GM20431 (cell line): ENCODE results near the gene UNC13D.

Source experiments
- in situ Hi-C: fragments of 300-500 bp; cut with MseI, MboI; formaldehyde crosslinking; loops from one replicate; pipeline ENCODE4 v1.15.0; 2020; ENCODE audit warnings: low sequenced_read_pairs; ENCODE audit not compliant: unreplicated experiment

The UNC13D gene

DNA sequence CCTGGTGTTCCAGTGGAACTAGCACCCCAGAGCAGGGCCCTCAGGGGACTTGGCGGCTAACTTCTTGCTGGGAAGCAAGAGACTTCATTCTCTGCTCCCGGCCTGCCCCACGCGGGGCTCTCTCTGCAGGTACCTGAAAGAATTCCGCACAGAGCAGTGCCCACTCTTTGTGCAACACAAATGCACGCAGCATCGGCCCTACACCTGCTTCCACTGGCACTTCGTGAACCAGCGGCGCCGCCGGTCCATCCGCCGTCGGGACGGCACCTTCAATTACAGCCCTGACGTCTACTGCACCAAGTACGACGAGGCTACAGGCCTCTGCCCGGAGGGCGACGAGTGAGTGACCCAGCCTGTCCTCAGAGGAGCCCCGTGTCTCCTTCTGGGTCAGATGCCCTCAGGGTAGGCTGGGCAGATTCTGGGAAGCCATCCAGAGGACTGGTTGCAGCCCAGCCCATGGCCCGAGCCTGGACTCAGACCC lies 34.5 kb downstream of the UNC13D start:
- in situ Hi-C loops, result no loop called here

DNA sequence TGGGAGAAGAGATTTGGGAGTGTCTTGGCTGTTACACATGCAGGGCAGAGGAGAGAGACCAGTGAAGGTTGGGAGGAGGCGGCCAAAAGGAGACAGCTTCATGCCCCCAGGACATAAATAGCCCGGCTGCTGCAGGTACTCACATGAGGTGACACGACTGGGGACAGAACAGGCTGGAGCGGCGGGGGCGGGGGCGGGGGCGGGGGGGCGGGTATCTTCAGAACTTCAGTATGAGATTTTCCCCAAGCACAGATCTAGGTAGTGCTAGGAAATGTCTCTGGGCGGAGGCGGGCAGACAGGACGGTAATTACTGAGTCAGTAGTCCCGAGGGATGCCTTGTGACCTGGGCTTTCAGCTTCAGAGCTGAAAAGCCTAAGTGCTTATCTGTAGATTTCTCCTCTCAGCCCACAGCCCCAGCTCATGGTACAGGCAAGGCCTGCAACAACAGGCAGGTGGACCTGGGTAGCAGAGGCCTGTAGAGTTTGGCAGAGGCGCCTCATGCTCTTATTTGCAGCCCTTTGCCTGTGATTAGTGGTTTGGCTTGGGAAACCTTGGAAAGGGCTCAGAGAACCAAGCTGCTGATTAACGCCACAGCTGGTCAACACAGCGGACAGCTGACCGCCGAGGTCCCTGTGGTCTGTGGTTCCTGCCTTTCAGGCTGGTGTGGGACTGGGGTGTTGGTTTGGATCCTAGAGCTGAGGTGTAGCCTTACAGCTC lies 35.1 kb downstream of the UNC13D start:
- in situ Hi-C loops, result no loop called here

DNA sequence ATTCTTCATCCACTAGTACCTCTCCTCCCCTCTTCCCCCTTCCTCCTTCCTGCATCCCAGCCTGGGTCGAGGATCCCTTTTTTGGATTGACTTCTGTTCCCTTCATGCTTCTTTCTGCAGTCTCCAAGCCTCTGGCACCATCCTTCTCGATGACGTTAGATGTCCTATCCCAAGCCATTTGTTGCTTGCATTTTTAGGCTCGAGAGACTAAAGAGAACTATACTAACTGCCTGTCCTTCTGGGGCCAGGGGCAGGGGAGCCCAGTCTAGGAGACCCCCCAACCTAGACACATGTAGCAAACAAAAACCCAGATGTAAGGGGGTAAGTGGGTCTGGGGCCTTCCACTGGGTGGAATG lies 35.7 kb downstream of the UNC13D start:
- in situ Hi-C loops, result no loop called here

DNA sequence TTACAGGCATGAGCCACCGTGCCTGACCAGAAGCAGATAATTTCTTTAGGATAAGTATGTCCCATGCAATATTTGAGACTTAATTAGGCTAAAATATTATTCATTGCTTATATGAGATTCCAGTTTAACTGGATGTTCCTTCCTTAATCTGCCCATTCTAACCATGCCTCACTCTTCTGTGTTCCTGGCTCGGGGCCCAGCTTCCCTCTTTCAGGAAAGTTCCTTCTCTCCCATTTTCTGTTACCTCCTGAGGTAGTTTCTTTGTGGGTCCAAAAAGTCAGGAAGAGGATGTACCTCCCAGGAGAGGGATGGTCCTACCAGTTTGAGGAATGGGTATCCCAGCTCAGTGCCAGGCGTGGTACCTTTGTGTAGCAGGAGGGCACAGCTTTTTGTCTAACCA lies 36.3 kb downstream of the UNC13D start:
- in situ Hi-C loops, result no loop called here

DNA sequence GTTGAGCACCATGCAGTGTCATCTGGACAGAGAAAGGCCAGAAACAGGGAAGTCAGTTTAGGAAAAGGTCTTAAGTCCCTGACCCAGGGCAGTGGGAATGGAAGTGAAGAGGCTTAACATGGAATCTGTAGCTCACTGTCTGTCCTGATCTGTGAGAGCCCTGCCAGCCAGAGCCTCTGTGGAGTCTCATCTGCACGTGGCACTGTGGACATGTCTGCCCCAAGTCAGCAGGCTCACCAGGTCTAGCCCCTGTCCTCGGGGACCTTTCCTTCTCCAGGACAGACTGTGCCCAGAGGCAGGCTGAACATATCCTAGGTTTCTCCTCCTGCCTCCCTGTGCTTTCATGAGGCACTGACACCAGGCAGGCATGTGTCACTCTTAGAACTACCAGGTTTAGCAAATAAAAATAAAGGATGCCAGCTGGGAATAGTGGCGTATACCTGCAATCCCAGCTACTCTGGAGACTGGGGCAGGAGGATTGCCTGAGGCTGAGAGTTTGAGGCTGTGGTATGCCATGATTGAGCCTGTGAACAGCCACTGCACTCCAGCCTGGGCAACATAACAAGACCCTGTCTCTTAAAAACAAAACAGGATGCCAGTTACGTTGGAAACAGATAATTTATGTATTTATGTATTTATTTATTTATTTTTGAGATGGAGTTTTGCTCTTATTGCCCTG lies 37.2 kb downstream of the UNC13D start:
- in situ Hi-C loops, result no loop called here

DNA sequence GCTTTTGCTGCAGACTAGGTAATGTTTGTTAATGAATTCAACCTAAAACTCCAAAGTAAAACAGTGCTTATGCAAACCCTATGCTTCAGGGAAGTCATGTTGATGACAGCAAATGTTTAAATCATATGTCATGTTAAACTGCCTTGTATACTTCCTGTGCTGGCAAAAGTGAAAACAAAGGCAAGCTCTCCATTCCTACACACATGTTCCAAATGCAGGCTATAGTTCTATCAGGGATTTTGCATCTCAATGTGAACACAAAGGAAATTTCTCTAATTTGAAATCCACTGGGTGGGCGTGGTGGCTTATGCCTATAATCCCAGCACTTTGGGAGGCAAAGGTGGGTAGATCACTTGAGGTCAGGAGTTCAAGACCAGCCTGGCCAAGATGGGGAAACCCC lies 40.3 kb downstream of the UNC13D start:
- in situ Hi-C loops, result no loop called here

DNA sequence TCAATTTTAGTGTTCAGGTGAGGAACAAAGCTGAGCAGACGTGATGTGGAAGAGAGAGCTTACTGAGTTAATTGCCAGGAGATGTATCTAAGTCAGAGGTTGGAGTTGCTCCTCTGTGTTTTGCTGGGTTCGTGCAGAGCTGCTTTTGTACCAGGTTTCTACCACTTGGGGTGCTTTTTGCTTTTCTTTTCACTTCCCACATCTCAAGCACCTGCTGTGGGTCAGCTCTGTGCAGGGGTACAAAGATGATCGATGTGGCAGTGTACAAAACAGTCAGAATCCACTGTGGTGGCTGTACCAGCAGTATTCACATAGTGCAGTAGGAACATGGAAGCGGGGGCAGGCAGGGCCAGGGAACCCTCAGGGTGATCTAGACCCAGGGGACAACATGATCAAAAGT lies 44.8 kb downstream of the UNC13D start:
- in situ Hi-C loops, result no loop called here

DNA sequence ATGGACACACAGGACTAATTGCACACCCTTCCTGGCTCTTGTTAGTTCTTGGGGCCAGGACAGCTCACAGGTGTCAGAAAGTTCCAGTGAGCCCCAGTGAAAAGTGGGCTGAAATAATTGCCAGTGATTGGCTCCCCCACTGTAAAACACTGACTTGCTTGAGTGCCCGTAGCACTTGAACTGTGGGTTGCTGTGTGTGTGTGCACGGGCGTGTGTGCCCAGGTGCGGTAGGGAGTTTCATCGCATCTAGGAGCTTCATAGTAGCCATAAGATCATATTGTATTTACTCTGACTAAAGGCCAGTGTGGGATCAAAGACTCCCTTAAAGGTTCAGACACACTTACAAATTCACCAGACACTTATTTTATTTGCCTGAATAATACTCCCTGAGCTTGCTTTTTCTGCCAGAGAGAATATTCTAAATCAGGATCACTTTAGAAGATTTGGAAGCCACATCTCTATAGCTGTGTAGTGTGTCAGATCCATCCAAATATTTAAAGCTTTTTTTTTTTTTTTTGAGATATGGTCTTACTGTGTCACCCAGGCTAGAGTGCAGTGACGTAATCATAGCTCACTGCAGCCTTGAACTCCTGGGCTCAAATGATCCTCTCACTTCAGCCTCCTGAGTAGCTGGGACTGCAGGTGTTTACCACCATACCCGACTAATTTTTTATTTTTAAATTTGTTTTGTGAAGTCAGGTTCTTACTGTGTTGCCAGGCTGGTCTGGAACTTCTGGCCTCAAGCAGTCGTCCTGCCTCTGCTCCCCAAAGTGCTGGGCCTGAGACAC lies 48.2 kb downstream of the UNC13D start:
- in situ Hi-C loops, result no loop called here

DNA sequence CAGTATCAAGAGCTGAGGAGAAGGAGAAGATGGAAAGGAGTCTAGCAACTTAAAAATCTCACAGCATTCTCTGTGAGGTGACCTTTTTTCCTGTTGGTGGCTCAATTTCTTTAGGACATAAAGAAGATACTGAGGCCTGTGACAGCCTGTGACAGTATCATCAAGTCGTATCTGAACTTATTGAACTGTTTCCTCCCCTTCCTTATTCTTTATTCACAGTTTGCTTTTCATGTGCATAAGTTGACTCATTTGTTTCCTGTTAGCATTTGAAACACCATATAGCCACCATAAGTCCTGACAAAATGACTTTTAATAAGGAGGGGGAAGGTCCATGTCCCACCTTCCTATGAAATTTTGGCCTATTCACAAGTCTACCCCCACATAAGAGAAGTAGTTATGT lies 50.7 kb downstream of the UNC13D start:
- in situ Hi-C loops, result no loop called here

DNA sequence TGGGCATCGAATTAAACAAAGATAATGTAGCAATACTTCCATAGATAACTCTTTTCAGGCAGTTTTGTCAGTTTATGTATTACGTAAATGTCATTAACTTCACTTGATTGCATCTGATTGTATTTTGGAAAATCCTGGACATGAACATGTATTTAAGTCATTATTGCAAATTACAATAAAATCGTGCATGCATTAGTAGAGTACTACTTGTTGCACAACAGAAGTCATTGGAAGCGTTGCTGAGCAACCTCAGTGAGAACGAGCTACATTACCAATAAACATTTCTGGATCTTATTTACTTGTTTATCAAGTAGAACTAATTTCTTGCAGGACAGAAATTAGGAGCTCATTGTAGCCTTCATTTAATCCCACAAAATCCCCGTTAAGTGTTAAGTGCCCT lies 53.0 kb downstream of the UNC13D start:
- in situ Hi-C loops, result no loop called here

DNA sequence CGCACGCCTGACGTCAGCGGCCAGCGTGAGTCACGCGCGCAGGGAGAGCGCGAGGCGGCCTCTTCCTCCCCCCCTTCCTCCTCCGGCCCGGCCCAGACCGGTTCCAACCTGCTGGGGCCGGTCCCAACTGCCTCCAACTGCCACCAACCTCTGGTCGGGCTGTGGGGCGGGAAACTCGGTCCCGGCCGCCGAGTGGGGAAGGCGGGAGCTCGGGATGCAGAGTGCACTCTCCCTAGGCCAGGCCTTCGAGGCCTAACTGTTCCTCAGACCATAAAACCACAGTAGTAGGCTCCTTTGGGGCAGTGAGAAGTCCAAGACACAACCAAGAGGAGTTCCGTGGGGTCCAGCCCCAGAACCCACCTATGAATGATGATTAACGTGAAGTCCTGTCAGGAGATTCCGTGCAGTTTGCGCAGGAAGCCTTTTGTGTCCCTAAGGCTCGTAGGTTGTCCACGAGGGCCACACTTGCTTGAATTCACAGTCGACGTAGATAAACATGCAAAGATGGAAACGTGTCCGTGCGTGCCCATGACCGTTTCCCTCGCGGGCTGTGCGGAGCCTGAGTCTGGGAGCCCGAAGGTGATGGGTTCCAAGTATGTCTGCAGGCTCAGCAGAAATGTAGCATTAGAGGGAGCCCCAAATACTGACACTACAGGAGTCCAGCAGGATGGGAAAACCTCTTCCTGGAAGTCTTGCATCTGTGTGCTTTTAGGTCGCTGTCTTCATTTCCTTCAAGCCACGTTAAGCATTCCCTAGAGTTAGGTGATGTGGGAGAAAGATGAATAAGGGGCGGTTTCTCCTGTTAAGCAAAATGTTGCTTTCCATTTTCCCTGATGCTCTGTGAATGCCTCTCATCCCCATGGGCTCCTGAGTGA lies 59.0 kb downstream of the UNC13D start:
- in situ Hi-C loops, result no loop called here

DNA sequence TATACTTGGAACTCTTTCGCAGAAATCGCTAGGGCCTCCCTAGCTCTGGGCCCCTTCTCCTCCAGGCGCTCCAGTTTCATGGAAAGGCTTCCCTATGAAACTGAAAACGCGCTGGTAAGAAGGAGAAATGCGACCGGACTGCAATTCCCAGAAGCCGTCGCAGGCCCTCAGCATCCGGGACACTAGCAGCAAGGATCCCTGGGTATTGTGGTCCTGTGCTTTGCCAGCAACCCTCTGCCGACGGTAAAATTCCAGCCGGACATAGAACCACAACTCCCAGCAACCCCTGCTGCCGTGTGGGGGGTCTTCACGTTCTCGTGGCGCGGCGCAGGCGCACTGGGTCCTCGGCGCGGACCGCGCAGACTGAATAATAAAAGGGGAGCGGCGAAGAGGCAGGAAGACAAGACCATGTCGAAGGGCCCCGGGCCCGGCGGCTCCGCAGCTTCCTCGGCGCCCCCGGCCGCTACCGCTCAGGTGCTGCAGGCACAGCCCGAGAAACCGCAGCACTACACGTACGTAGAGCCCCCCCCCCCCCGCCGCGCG lies 59.7 kb downstream of the UNC13D start, which contains the start of gene UNK:
Gene UNK (plus strand): TSS at position 334 of the 543 bp plus-strand sequence. CDS start 75 bp downstream, at position 409.
- in situ Hi-C loops, result no loop called here

DNA sequence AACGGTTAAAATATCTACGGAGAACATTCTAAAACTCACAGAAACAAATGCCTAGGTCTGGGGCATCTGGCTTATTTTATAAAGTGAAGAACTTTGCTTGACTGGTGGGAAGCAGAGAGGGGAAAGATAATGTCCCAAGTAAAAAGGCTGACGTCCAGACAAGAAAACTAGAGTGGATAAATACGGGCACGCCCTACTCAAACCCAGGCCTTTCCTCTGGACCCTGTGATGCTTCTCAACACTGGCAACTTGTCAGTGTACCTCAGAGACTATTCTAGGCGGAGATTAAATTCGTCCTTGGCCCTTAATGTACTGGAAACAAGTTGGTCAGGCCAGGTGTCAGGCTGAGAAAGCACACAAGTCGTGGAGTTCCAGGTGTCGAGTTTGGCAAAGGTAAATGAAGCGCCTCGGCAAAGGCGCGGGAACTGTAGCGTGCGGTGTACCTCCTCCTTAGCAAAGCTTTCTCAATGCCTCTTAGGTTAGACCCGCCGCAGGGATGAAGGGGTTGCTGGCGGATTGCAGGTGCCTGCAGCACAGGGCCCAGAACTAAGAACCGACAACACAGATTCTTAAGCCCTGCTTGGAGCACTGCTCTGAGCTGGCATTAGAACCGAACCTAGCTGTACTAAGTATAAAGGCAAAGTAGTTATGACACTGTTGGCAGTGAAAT lies 60.3 kb downstream of the UNC13D start:
- in situ Hi-C loops, result no loop called here

DNA sequence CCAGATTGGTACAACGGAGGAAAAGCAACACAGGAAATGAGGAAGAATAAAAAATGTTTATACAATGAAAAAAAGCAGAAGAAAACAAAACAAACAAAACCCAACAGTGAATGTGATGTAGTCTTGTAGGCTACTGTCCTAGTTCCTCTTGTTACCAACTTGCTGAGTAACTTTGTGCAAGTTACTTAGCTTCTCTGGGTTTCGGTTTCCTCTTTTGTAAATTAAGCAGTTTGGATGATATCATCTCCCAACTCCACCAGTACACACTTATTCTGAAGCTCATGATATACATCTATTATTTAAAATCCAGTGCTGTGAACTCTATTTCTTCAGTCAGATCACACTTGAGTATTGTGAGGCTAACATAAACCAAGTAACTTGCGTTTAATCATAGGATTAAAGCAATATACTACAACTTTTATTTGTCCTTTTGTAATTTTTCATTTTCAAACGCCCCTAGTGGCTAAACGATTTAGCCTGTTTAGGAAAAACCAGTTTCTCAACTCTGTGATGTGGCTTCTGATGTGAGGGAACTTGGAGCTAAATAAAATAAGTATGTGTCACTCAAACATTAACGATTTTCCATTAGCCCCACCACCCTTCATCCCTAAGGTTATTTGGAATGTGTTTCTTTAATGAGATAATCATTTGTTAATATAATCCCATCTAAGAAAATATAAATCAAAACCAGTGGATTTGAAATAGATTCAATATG lies 61.0 kb downstream of the UNC13D start:
- in situ Hi-C loops, result no loop called here

DNA sequence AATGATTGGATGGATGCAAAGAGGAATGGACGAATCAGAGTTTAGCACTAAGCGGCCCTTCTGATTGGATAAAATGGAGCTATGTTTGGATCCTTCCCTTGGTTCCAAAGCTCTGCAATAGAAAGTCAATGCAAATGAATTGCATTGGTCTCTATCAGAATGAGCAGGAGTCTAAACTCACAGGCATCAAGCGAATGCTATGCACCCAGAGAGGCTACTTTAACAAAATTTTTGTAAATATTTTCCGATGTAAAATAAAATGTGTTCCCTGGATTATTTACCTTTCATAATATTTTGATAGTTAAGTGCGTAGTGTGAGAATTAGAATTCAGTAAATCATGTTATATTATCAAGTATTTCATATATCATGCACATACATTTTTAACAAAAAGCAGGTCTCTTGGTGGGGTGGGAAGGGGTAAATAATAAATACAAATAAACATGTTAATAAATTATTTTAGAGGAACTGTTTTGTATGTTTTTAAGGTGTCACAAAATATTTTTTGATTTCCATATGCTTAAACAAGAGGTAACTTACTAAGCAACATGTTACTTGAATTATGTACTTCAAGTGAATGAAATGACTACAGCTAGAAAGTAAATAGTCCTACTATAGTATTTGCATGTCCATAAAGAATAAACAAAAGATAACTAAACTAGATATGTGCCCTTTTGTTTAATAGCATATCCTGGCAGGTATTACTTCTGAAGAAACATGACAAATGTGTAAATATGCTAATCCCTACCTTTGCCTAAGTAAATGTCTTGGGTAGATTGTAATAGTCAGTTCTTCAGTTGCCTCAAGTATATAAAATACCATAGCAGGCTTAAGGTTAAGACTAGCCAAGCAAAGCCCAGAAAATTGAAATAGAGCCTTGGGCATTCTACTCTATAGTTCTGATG lies 64.0 kb downstream of the UNC13D start:
- in situ Hi-C loops, result no loop called here

DNA sequence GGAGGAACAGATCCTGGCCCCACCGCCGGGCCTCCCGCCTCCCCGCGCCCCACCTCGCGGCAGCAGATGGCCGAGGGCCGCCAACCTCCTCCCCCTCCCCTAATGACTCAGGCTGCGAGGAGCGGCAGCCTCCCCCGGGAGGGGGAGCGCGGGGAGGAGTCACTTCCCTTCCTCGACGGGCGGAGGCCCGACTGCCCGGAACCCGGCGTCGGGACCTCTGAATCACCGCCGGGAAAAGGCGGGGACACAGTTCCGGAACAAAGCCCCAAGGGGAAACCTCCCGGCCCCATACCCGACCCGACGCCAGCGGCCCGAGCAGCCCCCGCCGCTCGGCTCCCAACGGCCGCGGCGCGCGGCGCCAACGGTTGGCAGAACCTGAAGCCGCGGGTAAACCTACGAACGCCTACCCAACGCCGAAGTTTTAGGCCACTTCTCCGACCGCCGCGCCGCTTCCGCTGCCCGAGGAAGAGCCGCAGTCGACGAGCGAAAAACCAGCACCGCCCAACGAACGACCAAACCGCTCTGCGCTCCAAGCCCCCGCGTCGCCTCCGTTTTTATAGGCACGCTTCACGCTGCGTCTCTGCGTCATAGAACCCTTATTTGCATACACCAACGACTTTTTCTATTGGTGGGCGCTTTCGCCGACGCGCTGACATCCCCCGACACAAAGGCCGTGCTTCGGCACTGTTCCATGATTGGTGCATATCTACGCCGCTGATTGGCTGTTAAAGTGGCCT lies 64.8 kb downstream of the UNC13D start:
- in situ Hi-C loops, result no loop called here

DNA sequence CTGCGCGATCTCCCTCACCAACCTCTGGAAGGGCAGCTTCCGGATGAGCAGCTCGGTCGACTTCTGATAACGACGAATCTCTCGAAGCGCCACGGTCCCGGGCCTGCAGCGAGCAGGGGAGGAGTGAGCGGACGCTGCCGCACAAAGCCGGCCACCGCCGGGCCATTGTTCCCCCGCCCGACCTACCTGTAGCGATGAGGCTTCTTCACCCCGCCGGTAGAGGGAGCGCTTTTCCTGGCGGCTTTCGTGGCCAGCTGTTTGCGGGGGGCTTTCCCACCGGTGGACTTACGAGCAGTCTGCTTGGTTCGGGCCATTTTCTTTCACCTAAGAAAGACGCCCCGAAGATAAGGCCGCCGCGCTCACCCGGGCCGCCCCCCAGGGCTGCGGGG lies 65.3 kb downstream of the UNC13D start:
- in situ Hi-C loops, result no loop called here
